HT-29 (cell line): ENCODE results near the gene HES5. TPM values are rescaled to one million over a fixed set of nuclear protein-coding genes. Genes with fewer than 3 reads are reported as not detected.

Experiments used
- DNase-seq: peaks from one replicate; pipeline ENCODE4 v3.0.0-alpha.2; 2015; ENCODE audit warnings: low spot score
- total RNA-seq: library from RNA; depleted of rRNA; stranded (reverse); fragments of >200 nt; shearing (Covaris generic); gene quantifications from 2 replicates; pipeline ENCODE4 v1.2.3, GENCODE V29; 2014; rRNA removed

HES5 gene
- total RNA-seq, 1 experiment from 2014 or later = 0.28 TPM

DNA sequence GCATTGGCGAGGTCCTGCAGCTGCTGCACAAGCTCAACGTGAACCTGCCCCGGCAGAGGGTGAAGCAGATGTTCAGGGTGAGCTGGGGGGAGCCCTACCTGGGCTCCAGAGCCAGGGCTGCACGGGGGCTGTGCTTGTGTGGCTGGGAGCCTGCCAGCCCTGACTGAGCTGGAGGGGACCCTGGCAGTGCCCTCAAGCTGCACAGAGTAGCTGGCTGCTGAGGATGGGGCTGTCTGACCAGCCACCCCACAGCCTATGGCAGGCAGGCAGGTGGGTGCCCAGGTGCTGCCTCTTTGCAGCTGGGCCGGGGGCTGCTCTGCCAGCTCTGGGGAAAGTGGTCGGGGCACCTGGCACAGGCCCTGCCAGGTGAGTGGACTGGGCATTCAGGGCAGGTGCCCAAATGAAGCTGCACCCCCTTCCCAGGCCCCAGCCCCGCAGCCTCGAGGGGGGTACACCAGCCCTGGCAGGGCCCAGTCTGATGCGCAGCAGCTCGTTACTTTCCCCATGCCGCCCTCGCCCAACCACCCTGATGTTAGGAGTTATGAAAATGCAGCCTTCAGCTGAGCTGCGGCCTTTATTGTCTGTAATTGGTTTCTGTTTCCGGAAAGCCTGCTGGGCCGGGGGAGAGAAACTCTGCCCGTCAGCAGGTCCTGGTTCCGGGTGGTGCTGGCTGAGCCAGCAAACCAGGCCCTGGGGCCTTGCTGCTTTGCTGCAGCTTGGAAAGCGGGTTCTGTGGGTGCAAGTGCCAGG lies 49.7 kb downstream of the HES5 start:
- DNase-seq = no peak

DNA sequence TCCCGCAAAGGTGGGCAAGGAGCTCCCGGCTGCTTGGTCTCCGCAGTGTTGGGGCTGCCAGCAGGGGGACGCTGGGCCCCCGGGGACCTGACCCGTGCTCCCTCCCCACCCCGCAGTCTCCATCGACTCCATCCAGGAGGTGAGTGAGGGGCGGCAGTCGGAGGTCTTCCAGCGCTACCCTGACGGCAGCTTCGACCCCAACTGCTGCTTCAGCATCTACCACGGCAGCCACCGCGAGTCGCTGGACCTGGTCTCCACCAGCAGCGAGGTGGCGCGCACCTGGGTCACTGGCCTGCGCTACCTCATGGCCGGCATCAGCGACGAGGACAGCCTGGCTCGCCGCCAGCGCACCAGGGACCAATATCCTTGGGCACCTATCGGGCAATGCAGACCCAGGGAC lies 50.4 kb downstream of the HES5 start:
- no peak for DNase-seq

DNA sequence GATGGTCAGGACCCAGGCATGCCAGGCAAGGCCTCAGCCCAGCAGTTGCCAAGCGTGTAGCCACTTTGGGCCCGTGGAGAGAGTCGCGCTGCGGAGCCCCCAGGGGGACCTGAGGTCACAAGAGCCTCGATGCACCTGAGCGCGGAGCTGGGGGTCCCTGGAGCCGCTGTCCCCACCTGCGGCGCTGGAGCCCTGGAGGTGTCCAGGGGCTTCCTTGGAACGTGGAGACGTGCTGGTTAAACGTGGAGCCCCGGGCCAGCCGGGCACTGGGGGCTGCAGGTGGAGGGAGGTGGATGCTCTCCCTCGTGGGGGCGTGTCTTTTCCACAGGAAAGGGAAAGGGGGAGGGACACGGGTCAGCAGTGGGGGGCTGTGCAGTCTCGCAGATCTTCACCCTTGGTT lies 50.9 kb downstream of the HES5 start:
- no peak for DNase-seq

Other genes with a start within 250 kb of the HES5 start
- gene MORN1, start 138.7 kb downstream of the HES5 start, total RNA-seq = 19.3 and 23.6 TPM in 2 replicates
- gene RER1, start 138.4 kb downstream of the HES5 start, total RNA-seq = 60.1 and 66.2 TPM in 2 replicates
- 72.2 and 76.7 TPM in 2 replicates for gene PEX10, start 117.7 kb downstream of the HES5 start, total RNA-seq
- 3.1 and 5.3 TPM in 2 replicates for gene PLCH2, start 54.0 kb downstream of the HES5 start, total RNA-seq
- 37.8 and 48.3 TPM in 2 replicates for gene PANK4, start 3.7 kb downstream of the HES5 start, total RNA-seq
- 77.4 and 85.6 TPM in 2 replicates for gene TNFRSF14, start 26.1 kb upstream of the HES5 start, total RNA-seq
- 90.1 and 101 TPM in 2 replicates for gene PRXL2B, start 56.5 kb upstream of the HES5 start, total RNA-seq
- gene MMEL1, start 102.8 kb upstream of the HES5 start, total RNA-seq = 21.3 and 23.0 TPM in 2 replicates